Astrocyte (in vitro differentiated cells and primary cell): Measurements from ENCODE around the gene KIAA0232. TPM values are rescaled to one million over a fixed set of nuclear protein-coding genes. Genes with fewer than 3 reads are reported as not detected.
A peak's percentile ranks its signal among the peaks of the same experiment; 100 is the strongest.

Experiments
- DNase-seq: peaks from one replicate; pipeline ENCODE4 v3.0.0-alpha.2; 2010; ENCODE audit warnings: low read depth
- FAIRE-seq: peaks from 2 replicates; lab custom pipeline; 2011; peaks lifted over from hg19 to GRCh38; lab: Jason Lieb, UNC
- H2AFZ ChIP-seq: 2 replicates; pipeline ENCODE4 v1.6.0; 2012; ENCODE audit warnings: low read depth, low read length, inconsistent platforms
- H3K27ac ChIP-seq: 2 replicates; pipeline ENCODE4 v1.5.1; 2011; ENCODE audit warnings: low read depth, low read length, inconsistent platforms
- H3K27me3 ChIP-seq: 2 replicates; pipeline ENCODE4 v1.6.0; 2011; ENCODE audit warnings: low read length, inconsistent platforms; ENCODE audit not compliant: insufficient read depth
- H3K36me3 ChIP-seq: 2 replicates; pipeline ENCODE4 v1.5.1; 2011; ENCODE audit warnings: low read length, inconsistent platforms; ENCODE audit not compliant: insufficient read depth
- H3K4me1 ChIP-seq: 2 replicates; pipeline ENCODE4 v1.5.1; 2011; ENCODE audit warnings: low read length, inconsistent platforms; ENCODE audit not compliant: insufficient read depth
- H3K4me2 ChIP-seq: 2 replicates; pipeline ENCODE4 v1.6.0; 2012; ENCODE audit warnings: low read length, inconsistent platforms
- H3K4me3 ChIP-seq: 2 replicates; pipeline ENCODE4 v1.5.1; 2011; ENCODE audit warnings: low read depth, mild to moderate bottlenecking, low read length, inconsistent platforms; ENCODE audit not compliant: insufficient read depth
- H3K79me2 ChIP-seq: 2 replicates; pipeline ENCODE4 v1.6.0; 2012; ENCODE audit warnings: mild to moderate bottlenecking, low read length, inconsistent platforms; ENCODE audit not compliant: insufficient read depth
- H3K9ac ChIP-seq: 2 replicates; pipeline ENCODE4 v1.6.0; 2012; ENCODE audit warnings: mild to moderate bottlenecking, low read length, inconsistent platforms
- H3K9me3 ChIP-seq: 2 replicates; pipeline ENCODE4 v1.5.1; 2012; ENCODE audit warnings: low read depth, mild to moderate bottlenecking, low read length, inconsistent platforms; ENCODE audit not compliant: insufficient read depth
- H4K20me1 ChIP-seq: 2 replicates; pipeline ENCODE4 v1.6.0; 2012; ENCODE audit warnings: low read length, inconsistent platforms; ENCODE audit not compliant: insufficient read depth
- H3K27ac Mint-ChIP-seq: one replicate; pipeline ENCODE4 v1.8.0; 2021; ENCODE audit warnings: mild to moderate bottlenecking, mixed read lengths; ENCODE audit not compliant: unreplicated experiment
- H3K27me3 Mint-ChIP-seq: one replicate; pipeline ENCODE4 v1.8.0; 2021; ENCODE audit warnings: low read depth, mixed read lengths; ENCODE audit not compliant: unreplicated experiment
- H3K36me3 Mint-ChIP-seq: one replicate; pipeline ENCODE4 v1.8.0; 2021; ENCODE audit warnings: low read depth, mixed read lengths; ENCODE audit not compliant: unreplicated experiment
- H3K4me1 Mint-ChIP-seq: one replicate; pipeline ENCODE4 v1.8.0; 2021; ENCODE audit warnings: low read depth, mixed read lengths; ENCODE audit not compliant: unreplicated experiment
- H3K4me3 Mint-ChIP-seq: one replicate; pipeline ENCODE4 v1.8.0; 2021; ENCODE audit warnings: mild to moderate bottlenecking, moderate library complexity, mixed read lengths; ENCODE audit not compliant: unreplicated experiment
- H3K9me3 Mint-ChIP-seq: one replicate; pipeline ENCODE4 v1.8.0; 2021; ENCODE audit warnings: mild to moderate bottlenecking, mixed read lengths; ENCODE audit not compliant: unreplicated experiment
- CTCF ChIP-seq: IDR thresholded peaks from 2 replicates; pipeline ENCODE4 v1.5.1; 2011; ENCODE audit warnings: low read depth, mild to moderate bottlenecking, inconsistent platforms, low read length, moderate library complexity; ENCODE audit not compliant: insufficient read depth
- EZH2 ChIP-seq: IDR thresholded peaks from 2 replicates; pipeline ENCODE4 v1.6.1; 2012; ENCODE audit warnings: mild to moderate bottlenecking, low read length, inconsistent platforms; ENCODE audit not compliant: insufficient read depth
- total RNA-seq: library from RNA; stranded (reverse); gene quantifications from 2 replicates; pipeline ENCODE4 v1.2.1, GENCODE V29; 2021

KIAA0232 gene
- total RNA-seq, 1 donor from 2014 or later: 27.6 TPM

GRCh38 chr4:6758728-6759127 lies 23.8 kb upstream of the KIAA0232 start:
- Histone ChIP-seq H3K79me2 (no peaks in the 10 kb centered on the region), H4K20me1 (no peaks in the 10 kb centered on the region), H3K27me3 (no peaks in the 10 kb centered on the region), H3K9me3 (no peaks in the 10 kb centered on the region), H3K9ac (no peak overlapping the region), H3K4me2 (no peak overlapping the region), H3K36me3 (no peaks in the 10 kb centered on the region), H3K4me1 (no peaks in the 10 kb centered on the region), H2AFZ (no peak overlapping the region), H3K27ac (no peak overlapping the region), H3K4me3 (no peak overlapping the region)
- peaks cover 4% of the 10 kb centered on the region for H3K4me1 Mint-ChIP-seq
- TF ChIP-seq CTCF (no peak), EZH2 (no peak)
- no peak overlapping the region for H3K27ac Mint-ChIP-seq
- H3K27me3 Mint-ChIP-seq: peaks cover 4% of the 10 kb centered on the region
- no peak for FAIRE-seq
- no peak for DNase-seq
- H3K4me3 Mint-ChIP-seq: no peak overlapping the region
- peaks cover 3% of the 10 kb centered on the region for H3K9me3 Mint-ChIP-seq
- H3K36me3 Mint-ChIP-seq: no peaks in the 10 kb centered on the region

- Mint-ChIP-seq H3K4me3 (no peak overlapping the region), H3K36me3 (no peaks in the 10 kb centered on the region), H3K27ac (no peak overlapping the region), H3K9me3 (no peaks in the 10 kb centered on the region), H3K4me1 (peaks cover 4% of the 10 kb centered on the region), H3K27me3 (peaks cover 13% of the 10 kb centered on the region)
- no peak overlapping the region for H3K4me2 ChIP-seq
- no peak for DNase-seq
- H4K20me1 ChIP-seq: no peaks in the 10 kb centered on the region
- H3K27me3 ChIP-seq: no peaks in the 10 kb centered on the region
- H3K9me3 ChIP-seq: no peaks in the 10 kb centered on the region
- H3K4me1 ChIP-seq: no peaks in the 10 kb centered on the region
- no peak overlapping the region for H3K27ac ChIP-seq
- no peak overlapping the region for H3K4me3 ChIP-seq
- H2AFZ ChIP-seq: no peak overlapping the region
- no peaks in the 10 kb centered on the region for H3K36me3 ChIP-seq
- FAIRE-seq: no peak
- no peaks in the 10 kb centered on the region for H3K79me2 ChIP-seq
- TF ChIP-seq EZH2 (no peak), CTCF (no peak)
- H3K9ac ChIP-seq: no peak overlapping the region
Measured at GRCh38 chr4:6760865-6761264, 21.7 kb upstream of the KIAA0232 start.

- no peaks in the 10 kb centered on the region for H3K4me1 ChIP-seq
- H3K9me3 ChIP-seq: no peaks in the 10 kb centered on the region
- peak overlapping the region; percentile 26 for H3K27ac Mint-ChIP-seq
- FAIRE-seq: no peak
- no peaks in the 10 kb centered on the region for H3K79me2 ChIP-seq
- H3K4me1 Mint-ChIP-seq: peaks cover 4% of the 10 kb centered on the region
- H3K4me3 Mint-ChIP-seq: no peak overlapping the region
- no peak overlapping the region for H3K4me2 ChIP-seq
- peaks cover 18% of the 10 kb centered on the region for H3K27me3 Mint-ChIP-seq
- no peak overlapping the region for H3K9ac ChIP-seq
- TF ChIP-seq CTCF (no peak), EZH2 (no peak)
- no peak overlapping the region for H3K4me3 ChIP-seq
- peaks cover 2% of the 10 kb centered on the region for H3K36me3 Mint-ChIP-seq
- no peaks in the 10 kb centered on the region for H3K36me3 ChIP-seq
- H2AFZ ChIP-seq: no peak overlapping the region
- H3K27me3 ChIP-seq: no peaks in the 10 kb centered on the region
- peak; percentile 50 for DNase-seq
- no peaks in the 10 kb centered on the region for H4K20me1 ChIP-seq
- no peaks in the 10 kb centered on the region for H3K9me3 Mint-ChIP-seq
- H3K27ac ChIP-seq: no peak overlapping the region
Measured at GRCh38 chr4:6761649-6762615, 20.6 kb upstream of the KIAA0232 start.
